ENCODE measurements around the gene OXSM. TPM values are rescaled to one million over a fixed set of nuclear protein-coding genes. Genes with fewer than 3 reads are reported as not detected.
A peak's percentile ranks its signal among the peaks of the same experiment; 100 is the strongest.

Gene OXSM
- total RNA-seq, 4 donors from 2014 or later, result 5.0 to 13.5 (median 11.2) TPM

DNA sequence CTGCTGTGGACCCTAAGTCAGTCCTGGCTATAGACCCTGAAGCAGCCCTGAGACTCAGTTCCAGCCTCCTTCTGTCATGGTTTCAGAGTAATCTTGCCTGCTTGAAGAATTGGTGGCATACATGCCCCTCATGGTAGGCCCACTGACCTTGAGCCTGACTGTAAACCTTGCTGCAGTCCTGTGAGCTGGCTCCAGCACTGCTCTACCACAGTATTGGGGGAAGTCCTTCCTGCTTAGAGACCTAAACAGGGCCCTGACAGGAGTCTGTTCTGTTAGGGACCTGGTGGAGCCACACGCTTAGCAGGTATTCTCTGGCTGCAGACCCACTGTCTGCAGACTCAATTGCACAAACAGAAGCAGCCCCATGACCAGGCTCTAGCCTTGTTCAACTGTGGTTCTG is 47.1 kb downstream of the OXSM start:
- H3K27ac ChIP-seq, result no peak overlapping the region
- no peaks in the 10 kb centered on the region for H3K36me3 ChIP-seq
- H3K27me3 ChIP-seq, result no peaks in the 10 kb centered on the region
- in situ Hi-C loops (cut with MboI; ENCODE audit: low pct_ligation_motif_present in 1 of 4, low pct_unique_long_range_greater_than_20kb in 1 of 4, low sequenced_read_pairs in 3 of 4), result loop anchor here in 1 of 4 donors (25.0 kb wide), 1 partner anchor 875 kb away; no protein-coding TSS in a partner anchor
- H3K4me1 ChIP-seq, result no peaks in the 10 kb centered on the region
- intact Hi-C loops (cut with DNase I; ENCODE audit: low total_unique reads), result no loop called here
- 0% methylated on average over 1 of the region's 1 CpG; no CpG with 5 or more reads in 1 of the 2 donors for WGBS, 2 donors (ENCODE audit: low coverage in 1 of 2)
- H3K4me3 ChIP-seq, result no peak overlapping the region
- H3K9me3 ChIP-seq, result no peaks in the 10 kb centered on the region
- no peak for DNase-seq
- TF ChIP-seq EP300 (IDR thresholded peaks at IDR 0.05; ENCODE audit: low read depth) (no peak), POLR2A (IDR thresholded peaks at IDR 0.05) (no peak), POLR2AphosphoS5 (IDR thresholded peaks at IDR 0.05) (no peak)
- TF ChIP-seq, protein P1, sequence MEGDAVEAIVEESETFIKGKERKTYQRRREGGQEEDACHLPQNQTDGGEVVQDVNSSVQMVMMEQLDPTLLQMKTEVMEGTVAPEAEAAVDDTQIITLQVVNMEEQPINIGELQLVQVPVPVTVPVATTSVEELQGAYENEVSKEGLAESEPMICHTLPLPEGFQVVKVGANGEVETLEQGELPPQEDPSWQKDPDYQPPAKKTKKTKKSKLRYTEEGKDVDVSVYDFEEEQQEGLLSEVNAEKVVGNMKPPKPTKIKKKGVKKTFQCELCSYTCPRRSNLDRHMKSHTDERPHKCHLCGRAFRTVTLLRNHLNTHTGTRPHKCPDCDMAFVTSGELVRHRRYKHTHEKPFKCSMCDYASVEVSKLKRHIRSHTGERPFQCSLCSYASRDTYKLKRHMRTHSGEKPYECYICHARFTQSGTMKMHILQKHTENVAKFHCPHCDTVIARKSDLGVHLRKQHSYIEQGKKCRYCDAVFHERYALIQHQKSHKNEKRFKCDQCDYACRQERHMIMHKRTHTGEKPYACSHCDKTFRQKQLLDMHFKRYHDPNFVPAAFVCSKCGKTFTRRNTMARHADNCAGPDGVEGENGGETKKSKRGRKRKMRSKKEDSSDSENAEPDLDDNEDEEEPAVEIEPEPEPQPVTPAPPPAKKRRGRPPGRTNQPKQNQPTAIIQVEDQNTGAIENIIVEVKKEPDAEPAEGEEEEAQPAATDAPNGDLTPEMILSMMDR (IDR thresholded peaks at IDR 0.05), result no peak

DNA sequence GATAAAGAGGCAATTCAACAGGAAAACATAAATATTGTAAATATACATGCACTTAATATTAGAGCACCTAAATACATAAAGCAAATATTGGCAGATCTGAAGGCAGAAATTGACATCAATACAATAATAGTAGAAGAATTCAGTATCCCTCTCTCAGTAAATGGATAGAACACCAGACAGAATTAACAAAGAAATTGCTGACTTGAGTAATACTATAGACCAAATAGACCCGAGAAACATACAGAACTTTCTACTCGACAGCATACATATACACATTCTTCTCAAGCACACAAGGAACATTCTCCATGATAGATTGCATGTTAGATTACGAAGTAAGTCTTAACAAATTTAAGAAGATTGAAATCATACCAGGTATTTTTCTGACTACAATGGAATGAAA is 50.2 kb downstream of the OXSM start:
- in situ Hi-C loops (cut with MboI; ENCODE audit: low pct_ligation_motif_present in 1 of 4, low pct_unique_long_range_greater_than_20kb in 1 of 4, low sequenced_read_pairs in 3 of 4), result loop anchor here in 1 of 4 donors (25.0 kb wide), 1 partner anchor 872 kb away; no protein-coding TSS in a partner anchor
- no peak for TF ChIP-seq POLR2AphosphoS5 (IDR thresholded peaks at IDR 0.05)
- no peak for TF ChIP-seq POLR2A (IDR thresholded peaks at IDR 0.05)
- TF ChIP-seq EP300 (IDR thresholded peaks at IDR 0.05; ENCODE audit: low read depth), result no peak
- TF ChIP-seq, protein P1 (IDR thresholded peaks at IDR 0.05), result no peak
- WGBS, 2 donors (ENCODE audit: low coverage in 1 of 2), result 90 to 98% methylated on average over 3 of the region's 3 CpGs

DNA sequence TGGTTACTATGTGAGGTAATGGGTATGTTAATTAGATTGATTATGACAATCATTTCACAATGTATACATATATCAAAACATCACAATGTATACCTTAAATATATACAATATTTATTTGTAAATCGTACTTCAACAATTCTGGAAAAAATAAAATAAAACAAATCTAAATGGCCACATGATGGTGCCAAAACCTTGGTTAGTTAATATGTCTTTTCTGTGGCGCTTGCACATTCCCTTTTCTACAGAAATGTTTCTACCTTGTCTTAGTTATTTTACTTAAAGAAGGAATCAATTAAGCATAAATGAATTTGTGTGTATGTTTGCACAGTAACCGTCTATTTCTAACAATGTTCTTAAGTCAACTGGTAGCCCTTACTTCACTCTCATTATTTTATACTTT is 53.4 kb downstream of the OXSM start:
- no peak overlapping the region for H3K27ac ChIP-seq
- 45 to 56% methylated on average over 3 of the region's 3 CpGs for WGBS, 2 donors (ENCODE audit: low coverage in 1 of 2)
- intact Hi-C loops (cut with DNase I; ENCODE audit: low total_unique reads), result loop anchor here (5.0 kb wide), 1 partner anchor 869 kb away; no protein-coding TSS in a partner anchor

More for the DNA sequence above, 50.2 kb downstream of the OXSM start:
- H3K4me3 ChIP-seq, result no peak overlapping the region
- H3K27me3 ChIP-seq, result no peaks in the 10 kb centered on the region
- no peaks in the 10 kb centered on the region for H3K9me3 ChIP-seq
- no peaks in the 10 kb centered on the region for H3K36me3 ChIP-seq
- intact Hi-C loops (cut with DNase I; ENCODE audit: low total_unique reads), result loop anchor here (5.0 kb wide), 1 partner anchor 872 kb away; no protein-coding TSS in a partner anchor
- H3K4me1 ChIP-seq, result no peaks in the 10 kb centered on the region
- no peak for DNase-seq
- H3K27ac ChIP-seq, result no peak overlapping the region

More for the DNA sequence above, 53.4 kb downstream of the OXSM start:
- in situ Hi-C loops (cut with MboI; ENCODE audit: low pct_ligation_motif_present in 1 of 4, low pct_unique_long_range_greater_than_20kb in 1 of 4, low sequenced_read_pairs in 3 of 4), result loop anchor here in 1 of 4 donors (25.0 kb wide), 1 partner anchor 869 kb away; no protein-coding TSS in a partner anchor
- Histone ChIP-seq H3K4me1 (no peaks in the 10 kb centered on the region), H3K27me3 (no peaks in the 10 kb centered on the region), H3K4me3 (no peak overlapping the region), H3K36me3 (no peaks in the 10 kb centered on the region), H3K9me3 (no peaks in the 10 kb centered on the region)
- TF ChIP-seq EP300 (IDR thresholded peaks at IDR 0.05; ENCODE audit: low read depth), result no peak
- TF ChIP-seq, protein P1 (IDR thresholded peaks at IDR 0.05), result peak in 1 of 5 experiments; percentile 16
- no peak for DNase-seq

Other genes with a start within 250 kb of the OXSM start
- gene TOP2B, start 125.2 kb upstream of the OXSM start, total RNA-seq, result 100 to 1,000 TPM in 1 of 4 donors, 10 to 100 TPM in 3; 37.4 to 104 (median 71.5) TPM
- 100 to 1,000 TPM in 1 of 4 donors, 10 to 100 TPM in 3; 44.9 to 154 (median 55.0) TPM for gene NGLY1, start 6.6 kb upstream of the OXSM start, total RNA-seq